Stimulated activated CD8-positive, alpha-beta memory T cell treated with anti-CD3 and anti-CD28 coated beads, Interleukin-4, amount 100 ng/mL, for 48 hours (primary cell): ENCODE data around the gene PRSS33.

Source experiments
- DNase-seq: peaks from one replicate; pipeline ENCODE4 v3.0.0-alpha.2; 2020

Gene PRSS33

DNA sequence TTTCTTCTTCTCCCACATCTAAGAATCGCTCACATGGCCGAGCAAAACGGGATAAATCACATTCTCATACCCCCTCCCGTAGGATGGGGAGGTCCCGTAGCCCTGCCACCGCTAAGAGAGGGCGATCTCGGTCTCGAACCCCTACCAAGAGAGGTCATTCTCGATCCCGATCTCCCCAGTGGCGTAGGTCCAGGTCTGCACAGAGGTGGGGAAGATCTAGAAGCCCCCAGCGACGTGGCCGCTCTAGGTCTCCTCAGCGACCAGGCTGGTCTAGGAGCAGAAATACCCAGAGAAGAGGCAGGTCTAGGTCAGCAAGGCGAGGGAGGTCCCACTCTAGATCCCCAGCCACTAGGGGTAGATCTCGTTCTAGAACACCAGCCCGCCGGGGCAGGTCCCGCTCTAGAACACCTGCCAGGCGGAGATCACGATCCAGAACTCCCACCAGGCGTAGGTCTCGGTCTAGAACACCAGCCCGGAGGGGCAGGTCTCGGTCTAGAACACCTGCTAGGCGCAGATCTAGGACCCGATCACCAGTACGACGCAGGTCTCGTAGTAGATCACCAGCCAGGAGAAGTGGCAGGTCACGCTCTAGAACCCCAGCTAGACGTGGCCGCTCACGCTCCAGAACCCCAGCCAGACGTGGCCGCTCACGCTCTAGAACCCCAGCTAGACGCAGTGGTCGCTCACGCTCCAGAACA is 25.3 kb downstream of the PRSS33 start:
- no peak for DNase-seq

DNA sequence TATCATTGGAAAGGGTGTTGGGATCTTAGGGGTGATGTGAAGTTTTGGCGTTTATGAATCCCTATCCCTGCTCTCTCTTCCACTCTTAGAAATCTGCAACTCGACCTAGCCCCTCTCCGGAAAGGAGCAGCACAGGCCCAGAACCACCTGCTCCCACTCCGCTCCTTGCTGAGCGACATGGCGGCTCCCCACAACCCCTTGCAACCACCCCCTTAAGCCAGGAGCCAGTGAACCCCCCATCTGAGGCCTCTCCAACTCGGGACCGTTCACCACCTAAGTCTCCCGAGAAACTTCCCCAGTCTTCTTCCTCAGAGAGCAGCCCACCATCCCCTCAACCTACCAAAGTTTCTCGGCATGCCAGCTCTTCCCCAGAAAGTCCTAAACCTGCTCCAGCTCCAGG is 25.9 kb downstream of the PRSS33 start:
- no peak for DNase-seq

DNA sequence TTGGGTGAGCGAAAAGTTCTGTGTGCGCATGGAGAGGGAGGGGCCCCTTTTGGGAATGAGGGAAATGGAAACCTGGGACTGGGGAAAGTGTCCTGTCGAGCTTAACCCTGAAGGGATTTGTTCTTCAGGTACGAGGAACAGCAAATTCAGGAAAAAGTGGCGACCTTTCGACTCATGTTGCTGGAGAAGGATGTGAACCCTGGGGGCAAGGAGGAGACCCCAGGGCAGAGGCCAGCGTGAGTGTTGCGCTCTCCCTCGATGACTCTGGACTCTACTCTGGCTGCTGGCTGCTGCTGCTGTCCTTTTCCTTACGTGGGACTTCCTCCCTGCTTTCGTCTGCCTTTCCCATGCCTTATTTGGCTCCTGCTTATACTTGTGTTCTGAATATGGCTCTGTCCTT is 30.0 kb downstream of the PRSS33 start:
- no peak for DNase-seq

DNA sequence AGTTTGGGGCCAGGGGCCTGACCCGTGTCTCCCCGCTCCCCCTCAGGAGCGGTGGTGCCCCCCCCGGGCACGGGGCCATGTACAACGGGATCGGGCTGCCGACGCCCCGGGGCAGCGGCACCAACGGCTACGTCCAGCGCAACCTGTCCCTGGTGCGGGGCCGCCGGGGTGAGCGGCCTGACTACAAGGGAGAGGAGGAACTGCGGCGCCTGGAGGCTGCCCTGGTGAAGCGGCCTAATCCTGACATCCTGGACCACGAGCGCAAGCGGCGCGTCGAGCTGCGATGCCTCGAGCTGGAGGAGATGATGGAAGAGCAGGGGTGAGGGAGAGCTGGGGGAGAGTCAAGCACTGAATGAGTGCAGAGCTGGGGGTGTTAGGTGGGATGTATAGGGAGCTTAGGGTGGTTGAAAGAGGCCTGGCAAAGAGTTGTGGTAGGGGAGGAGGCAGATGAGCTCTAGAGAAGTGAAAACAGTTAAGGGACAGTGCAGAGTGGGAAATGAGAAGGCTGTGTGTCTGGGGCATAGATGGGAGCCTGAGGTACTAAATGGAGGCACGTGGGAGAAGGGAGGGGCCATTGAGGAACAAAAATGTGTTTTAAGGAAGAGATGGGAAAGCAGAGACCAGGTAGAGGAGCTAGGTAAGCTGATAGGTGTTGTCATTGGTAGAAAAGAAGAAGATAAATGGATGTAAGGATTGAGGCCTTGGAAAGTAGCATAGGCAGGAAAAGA is 30.9 kb downstream of the PRSS33 start:
- no peak for DNase-seq

DNA sequence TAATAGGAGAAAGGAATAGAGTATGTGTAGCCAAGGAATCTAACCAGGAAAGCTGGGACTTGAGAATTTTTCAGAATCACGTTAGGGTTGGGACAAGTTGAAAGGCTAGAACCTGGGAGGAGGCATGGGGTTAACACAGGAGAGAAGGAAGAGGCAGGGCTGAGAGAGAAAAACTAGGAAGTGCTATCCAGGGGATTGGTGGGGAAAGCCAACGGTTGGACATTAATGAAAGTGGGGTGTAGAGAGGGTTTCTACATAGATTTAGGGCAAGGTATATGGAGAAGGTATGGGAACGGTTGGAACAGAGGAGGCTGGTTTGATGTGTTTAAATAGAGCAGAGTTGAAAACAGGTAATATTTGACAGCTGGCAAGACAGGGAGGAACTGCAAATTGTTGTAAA is 32.2 kb downstream of the PRSS33 start:
- DNase-seq: no peak

DNA sequence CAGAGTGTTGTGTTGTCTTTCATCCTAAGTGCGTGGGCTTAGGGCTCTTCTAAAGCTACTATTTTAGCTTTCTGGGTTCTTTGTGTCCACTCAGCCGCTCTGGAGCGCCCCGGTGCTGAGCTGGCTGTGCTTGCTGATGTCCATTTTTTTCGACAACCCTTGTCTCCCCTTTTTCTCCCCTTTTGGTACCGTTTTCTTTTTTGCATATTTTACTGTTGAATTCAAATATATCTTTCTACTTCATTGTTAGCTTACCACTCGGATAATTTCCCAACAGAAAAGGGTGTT is 33.7 kb downstream of the PRSS33 start:
- DNase-seq: no peak

DNA sequence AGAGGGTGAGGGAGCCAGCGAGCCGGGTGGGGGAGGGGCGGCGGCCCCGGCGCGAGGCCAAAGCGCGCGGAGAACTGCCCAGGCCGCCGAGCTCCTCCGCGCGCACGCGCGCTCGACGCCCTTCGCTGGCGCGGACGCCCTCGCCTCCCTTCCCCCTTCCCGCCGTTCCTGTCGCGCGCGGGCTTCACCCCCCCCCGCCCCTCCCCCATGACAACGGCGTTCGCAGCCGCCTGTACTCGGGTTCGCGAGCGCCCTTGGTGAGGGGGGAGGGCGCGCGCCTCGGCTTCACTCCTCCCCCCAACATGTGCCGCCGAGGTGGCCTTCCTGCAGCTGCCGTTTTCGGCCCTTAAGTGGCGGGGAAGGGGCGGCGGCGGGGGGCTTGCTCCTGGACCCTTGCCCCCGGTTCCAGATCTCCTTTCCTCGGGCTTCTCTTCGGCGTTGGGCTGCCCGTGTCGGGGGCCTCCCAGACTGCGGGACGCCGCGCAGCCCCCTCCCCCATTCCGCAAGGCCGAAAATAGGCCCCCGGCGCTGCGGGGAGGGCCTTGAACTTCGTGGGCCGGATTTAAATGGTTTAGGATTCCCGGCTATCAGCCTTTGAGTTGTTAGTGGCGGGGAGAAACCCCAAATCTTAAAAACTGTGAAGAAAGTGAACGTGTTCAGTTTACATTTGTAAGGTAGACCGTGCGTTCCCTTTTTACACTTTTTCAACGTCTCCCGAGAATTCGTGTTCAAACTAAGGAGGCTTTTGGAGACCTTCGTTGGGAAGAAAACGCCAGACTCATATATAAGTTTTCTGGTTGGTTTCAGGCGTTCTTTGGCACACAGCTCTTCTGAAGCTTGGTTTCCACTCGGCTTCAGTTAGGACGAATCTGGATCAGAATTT is 34.3 kb downstream of the PRSS33 start:
- DNase-seq: peak; percentile 78

DNA sequence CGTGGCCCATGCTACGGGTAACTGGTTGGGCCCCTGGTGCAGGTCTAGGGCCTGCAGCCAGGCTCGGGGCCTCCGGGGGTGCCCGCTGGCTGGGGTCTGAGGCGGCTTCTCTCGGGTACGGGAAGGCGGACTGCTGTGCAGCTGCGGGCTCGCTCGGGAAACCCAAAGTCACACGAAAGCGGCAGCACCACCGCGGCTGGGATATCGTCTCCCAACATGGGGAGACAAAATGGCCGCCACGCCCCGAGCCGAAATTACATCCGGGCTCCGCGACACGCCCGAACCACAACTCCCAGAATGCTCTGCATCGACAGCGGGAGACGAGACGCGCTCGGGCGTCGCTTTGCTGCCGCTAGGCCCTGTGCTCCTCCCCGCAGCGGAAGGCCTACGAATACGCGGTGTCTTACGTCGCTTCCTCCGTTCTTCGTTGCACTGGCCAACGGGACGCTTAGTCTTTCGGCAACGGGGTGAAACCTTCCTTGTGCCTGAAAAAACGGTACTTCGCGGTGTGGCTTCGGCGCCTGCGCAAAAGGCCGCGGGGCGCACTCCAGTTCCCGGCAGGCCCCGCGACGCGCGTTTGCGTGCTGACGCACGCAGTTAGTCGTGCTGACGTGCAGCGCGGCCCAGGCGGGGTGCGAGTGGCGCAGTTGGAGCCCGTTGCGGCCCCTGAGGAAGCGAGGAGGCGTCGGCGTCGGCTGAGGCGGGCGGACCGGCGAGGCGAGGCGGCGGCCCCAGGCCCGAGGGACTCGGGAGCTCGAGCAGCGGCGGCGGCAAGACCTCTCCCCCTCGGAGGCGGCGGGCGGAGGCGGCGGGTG is 35.1 kb downstream of the PRSS33 start, which contains the start of gene SRRM2:
Gene SRRM2 (plus strand): TSS at position 604 of the 815 bp plus-strand sequence. CDS start 3,727 bp downstream, outside the sequence.
- peak; percentile 96 for DNase-seq

DNA sequence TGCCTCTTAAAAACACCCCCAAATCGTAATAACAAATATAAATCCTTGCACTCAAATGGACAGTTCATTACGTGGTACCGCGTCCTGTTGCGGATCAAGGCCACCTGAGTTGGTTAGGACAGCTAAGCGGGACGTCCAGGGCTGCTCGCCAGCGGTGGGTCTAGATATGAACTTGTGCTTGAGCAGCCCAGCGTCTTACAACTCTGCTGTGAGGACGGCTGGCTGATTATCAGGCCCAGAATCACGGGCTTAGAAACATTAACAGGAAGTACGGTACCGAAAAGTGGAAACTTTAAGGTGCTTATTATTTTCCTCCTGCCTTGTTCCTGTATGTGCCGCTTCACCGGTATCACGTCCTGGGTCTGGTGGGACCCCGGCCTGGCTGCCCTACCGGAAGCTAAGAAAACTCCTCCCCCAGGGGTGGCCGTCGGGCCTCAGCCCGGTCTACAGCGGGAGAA is 35.8 kb downstream of the PRSS33 start:
- no peak for DNase-seq

DNA sequence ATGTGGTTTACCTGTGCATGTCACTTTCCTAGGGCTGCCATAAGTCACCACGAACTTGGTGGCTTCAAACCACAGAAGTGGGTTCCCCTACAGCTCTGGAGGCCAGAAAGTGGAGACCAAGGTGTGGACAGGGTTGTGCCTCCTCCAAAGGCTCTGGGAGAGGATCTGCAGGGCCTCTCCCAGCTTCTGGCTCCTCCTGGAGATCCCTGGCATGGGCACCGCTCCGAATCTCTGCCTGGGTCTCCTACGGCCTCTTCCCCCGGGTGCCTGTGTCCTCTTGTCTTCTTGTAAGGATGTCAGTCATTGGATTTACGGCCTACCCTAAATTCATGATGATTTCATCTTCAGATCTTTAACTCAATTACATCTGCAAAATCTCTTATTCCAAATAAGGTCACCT is 37.4 kb downstream of the PRSS33 start:
- DNase-seq: no peak

DNA sequence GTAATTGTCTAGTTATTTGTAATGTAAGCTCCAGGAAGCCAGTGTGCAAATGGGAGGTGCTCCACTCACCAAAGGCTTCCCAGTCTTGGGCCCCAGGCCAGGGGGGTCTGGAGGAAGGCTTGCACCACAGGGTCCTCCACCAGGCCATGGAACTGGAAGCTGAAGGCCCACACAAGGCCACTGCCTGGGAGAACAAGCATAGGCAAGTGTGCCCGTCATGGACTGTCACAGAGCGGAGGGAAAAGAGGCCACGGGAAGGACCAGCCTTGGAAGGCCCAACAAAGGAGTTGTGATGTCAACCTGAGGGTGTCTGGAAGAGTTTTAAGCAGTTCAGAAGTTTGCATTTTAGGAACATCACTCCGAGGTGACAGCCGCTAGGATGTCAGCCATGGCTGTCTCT is 37.9 kb downstream of the PRSS33 start:
- no peak for DNase-seq

DNA sequence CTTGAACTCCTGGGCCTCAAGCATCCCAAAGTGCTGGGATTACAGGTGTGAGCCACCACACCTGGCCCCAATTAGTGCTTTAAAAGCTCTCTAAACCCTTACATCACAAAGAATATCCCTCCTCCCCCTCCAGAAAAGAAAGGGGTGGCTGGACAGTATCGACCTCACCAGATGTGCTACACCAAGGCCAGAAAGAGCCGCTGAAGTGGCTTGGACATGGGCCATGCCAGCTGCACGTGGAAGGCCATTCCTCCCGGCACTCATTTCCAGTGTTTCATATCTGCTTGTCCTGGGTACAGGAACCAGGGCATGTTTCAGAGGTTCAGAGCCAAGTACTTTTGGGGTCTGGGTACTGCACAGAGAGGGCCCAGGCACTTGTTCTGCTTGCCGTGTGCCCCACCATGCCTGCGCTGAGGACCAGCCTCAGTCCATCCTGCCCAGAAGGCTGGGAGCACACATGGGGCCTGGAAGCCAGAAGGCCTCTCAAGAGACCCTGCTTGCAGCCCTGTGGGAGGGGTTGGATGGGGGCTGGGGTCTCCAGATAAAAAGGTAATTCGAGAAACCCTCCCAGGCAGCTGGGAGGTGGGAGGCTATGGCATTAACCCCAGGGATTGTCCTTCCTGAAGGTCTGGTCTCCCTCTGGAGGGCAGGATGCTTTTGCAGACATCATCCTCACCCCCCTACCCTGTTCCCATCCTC is 38.5 kb downstream of the PRSS33 start:
- no peak for DNase-seq

DNA sequence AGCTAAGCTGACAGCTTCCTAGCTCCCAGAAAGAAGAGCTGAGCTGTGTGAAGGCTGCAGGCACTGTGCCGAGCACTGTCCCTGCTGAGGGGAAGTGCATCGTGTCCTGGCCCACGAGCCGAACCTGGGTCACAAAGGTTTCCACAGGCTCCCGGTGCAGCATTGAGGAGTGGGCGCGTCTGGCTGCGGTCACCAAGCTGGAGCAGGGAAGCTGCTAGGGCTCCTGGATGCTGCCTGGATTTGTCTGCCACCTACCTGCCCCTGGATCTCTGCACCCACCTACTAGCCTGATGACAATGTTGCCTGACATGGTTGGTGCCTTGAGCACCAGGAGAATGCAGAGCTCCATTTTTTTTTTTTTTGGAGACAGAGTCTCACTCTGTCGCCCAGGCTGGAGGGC is 41.4 kb downstream of the PRSS33 start:
- no peak for DNase-seq

DNA sequence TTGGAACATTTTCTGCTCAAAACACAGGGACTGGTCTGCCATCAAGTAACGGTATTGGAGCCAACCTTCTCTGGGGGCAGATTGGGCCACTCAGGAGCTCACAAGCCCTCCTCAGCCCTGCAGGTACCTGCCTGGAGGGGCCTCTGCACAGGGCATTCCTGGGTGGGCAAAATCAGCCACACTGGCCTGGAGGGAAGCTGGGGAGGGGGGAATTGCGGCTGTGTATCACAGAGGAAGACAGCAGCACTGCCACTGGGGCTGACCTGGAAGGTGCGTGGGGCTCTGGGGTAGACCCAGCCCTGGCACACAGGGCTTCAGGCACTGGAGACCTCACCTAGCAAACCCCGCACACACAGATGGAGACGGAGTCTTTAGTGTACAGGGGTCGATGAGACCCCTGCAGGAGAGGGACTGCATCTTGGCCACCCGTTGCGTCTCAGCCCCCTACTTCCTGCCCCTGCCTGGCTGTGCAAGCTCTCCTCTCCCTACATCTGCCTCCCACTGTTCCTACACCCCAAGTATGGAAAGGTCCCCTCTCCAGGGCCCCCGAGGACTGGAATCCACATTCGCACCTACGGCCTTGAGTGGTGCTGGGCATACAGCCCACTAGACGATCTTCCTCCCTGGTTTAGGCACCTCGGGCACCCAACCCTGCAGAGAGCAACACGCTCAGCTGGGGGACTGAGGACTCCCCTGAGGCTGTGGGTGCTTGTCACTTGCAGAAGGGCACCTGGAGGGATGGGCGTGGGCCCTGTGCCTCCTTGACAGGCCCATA is 42.1 kb downstream of the PRSS33 start:
- no peak for DNase-seq

DNA sequence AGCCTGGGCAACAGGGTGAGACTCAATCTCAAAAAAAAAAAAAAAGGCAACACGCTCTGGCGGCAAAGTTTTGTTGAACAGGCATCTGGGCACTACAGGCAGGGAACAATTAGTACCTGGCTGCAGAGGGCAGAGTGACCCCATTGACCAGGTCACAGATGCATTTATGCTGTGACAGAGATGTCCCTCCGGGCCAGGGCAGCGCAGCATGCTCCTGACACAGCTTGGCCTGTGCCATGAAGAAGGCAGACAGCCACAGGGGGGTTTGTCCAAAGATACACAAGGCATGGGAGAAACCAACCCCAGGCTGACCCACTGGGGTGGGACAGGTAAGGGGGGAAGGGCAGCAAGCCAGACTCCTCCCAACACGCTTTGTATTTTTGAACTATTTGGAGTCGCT is 42.6 kb downstream of the PRSS33 start:
- no peak for DNase-seq

DNA sequence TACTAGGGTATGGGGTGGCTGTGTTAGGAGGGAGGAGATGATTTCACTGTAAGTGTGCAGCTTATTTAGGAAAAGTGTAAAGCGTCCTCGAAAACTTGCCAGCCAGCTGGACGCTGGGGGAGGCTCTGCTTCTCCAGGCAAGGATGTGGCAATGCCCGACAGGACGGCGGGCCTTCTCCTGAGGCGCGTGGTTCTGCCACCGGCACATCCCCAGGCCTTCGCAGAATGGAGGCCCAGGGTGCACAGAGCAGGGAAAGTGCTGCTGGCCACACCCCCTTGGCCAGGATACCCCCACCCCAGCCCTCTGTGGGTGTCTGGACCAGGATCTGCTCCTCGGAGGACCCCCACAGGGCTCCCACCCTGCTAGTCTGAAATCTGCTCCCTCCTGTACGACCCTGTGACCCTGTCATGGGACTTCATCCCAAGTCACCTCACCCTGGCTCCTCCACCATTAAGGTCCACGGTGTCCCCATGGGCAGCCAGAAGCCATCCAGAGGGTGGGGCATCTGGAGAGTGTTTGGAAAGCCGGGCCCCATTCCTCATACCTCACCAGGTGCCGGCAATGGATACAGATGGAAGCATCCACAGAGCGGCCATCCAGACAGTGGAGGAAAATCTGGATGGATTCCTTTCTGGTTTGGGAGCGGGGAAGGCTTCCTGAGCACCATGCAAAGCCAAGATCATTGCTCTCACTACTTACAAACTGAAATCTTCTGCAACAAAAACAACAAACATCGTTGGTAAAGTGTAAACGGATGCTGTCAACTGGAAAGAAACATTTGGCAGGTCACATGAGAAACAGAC is 44.2 kb downstream of the PRSS33 start:
- no peak for DNase-seq

DNA sequence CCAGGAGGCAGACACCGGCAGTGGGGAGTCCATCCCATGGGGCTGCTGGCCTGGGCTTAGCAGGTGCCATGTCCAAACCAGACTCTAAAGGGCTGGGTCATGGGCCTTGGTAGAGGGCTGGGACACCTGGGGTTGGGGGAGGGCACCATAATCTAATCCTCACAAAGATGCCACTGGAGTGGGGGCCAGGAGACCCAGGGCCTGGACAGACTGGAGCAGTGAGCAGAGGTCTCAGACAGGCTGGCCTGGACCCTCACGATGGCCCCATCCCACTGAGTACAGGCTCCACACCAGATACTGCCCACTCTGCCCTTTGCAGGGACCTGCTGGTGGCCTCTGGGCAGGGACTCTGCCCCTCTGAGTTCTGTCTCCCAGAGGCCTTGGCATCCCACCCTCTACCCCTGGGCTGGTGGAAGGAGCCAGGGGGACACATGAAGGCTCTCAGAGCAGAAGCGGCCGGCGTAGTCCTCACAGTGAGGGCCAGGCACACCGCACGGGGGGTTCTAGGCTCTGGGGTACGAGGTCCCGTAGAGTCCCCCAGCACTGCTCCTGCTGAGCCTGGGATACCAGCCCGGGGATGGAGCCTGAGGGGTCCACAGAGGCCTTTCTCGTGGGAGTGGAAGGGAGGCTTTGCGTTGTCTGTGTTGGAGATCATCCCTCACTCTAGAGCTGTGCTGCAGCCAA is 44.9 kb downstream of the PRSS33 start:
- DNase-seq: no peak

DNA sequence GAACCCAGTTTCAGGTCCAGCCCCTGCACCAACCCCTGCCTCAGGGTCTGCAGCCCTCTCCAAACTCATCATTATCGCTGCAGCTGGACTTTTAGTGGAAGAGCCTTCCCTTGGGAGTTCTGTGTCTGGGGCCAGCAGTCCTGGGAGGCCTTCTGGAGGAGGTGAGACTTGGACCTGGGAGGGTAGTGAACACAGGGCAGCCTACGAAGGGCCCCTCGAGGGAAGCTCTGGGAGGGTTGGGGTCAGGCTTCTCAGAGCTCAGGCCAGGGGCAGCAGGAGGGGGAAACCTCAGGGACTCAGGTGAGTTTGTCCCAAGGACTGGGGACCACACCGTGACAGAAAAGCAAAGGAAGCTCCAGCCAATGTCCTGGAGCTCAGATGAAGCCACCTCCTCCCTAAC is 46.2 kb downstream of the PRSS33 start:
- DNase-seq: no peak

DNA sequence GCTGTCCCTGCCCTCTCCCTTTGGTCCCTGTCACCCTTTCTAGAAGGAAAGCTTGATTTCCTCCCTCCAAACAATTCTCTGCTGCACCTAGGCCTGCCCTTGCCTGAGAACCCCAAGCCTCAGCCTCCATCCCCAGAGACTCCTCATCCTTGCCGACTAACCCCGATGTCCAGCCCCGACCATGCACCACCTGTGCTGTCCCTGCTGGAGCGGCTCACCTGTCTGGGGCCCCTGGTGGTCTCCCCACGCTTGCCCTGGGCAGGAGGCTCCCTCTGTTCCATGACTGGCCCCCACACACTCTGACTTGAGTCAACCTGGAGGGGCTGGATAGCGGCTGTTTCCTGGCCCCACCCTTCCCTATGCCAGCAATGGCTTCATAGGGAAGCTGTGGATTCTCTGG is 46.9 kb downstream of the PRSS33 start:
- no peak for DNase-seq
